ENCODE data around the gene PHLDA3. TPM values are rescaled to one million over a fixed set of nuclear protein-coding genes. Genes with fewer than 3 reads are reported as not detected.

PHLDA3 gene
- total and polyA plus RNA-seq, 11 donors = 15.2 to 48.1 (median 28.5) TPM

DNA sequence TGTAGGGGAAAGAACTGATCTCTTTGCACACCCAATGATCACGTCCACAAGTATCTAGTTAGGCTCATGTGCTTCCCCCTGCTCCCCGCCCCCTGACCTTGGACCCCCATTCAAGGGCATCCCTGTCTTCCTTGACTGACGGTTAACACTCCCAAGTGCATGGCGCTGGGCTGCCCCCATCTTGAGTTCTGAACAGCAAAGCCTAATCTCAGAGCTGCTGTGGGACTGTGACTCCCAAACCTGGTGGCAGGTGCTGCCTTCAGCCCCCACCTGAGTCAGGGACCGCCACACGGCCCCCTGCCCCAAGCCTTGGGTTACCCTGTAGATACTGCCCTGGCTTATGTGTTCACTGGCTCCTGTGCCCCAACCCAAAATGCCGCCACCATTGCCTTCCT lies 48.4 kb downstream of the PHLDA3 start:
- Histone ChIP-seq H3K27ac (peak overlapping the region in 2 of 12 donors; percentile 45 to 49), H3K27me3 (no peaks in the 10 kb centered on the region), H3K4me1 (peaks cover 0 to 21% (median 5%) of the 10 kb centered on the region in 12 donors), H3K9me3 (peaks cover 0 to 6% (median 0%) of the 10 kb centered on the region in 12 donors), H3K36me3 (no peaks in the 10 kb centered on the region), H3K4me3 (no peak overlapping the region)
- 68 to 78% (median 71%) methylated on average over 6 to 7 of the region's 7 CpGs for WGBS, 4 donors
- TF ChIP-seq, protein P1, sequence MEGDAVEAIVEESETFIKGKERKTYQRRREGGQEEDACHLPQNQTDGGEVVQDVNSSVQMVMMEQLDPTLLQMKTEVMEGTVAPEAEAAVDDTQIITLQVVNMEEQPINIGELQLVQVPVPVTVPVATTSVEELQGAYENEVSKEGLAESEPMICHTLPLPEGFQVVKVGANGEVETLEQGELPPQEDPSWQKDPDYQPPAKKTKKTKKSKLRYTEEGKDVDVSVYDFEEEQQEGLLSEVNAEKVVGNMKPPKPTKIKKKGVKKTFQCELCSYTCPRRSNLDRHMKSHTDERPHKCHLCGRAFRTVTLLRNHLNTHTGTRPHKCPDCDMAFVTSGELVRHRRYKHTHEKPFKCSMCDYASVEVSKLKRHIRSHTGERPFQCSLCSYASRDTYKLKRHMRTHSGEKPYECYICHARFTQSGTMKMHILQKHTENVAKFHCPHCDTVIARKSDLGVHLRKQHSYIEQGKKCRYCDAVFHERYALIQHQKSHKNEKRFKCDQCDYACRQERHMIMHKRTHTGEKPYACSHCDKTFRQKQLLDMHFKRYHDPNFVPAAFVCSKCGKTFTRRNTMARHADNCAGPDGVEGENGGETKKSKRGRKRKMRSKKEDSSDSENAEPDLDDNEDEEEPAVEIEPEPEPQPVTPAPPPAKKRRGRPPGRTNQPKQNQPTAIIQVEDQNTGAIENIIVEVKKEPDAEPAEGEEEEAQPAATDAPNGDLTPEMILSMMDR (IDR thresholded peaks at IDR 0.05) = no peak
- TF ChIP-seq POLR2A (IDR thresholded peaks at IDR 0.05) = no peak
- intact Hi-C loops (cut with DNase I) = no loop called here
- peak in 1 of 4 donors; percentile 1 for ATAC-seq
- DNase-seq = peak in 1 of 5 donors; percentile 10

DNA sequence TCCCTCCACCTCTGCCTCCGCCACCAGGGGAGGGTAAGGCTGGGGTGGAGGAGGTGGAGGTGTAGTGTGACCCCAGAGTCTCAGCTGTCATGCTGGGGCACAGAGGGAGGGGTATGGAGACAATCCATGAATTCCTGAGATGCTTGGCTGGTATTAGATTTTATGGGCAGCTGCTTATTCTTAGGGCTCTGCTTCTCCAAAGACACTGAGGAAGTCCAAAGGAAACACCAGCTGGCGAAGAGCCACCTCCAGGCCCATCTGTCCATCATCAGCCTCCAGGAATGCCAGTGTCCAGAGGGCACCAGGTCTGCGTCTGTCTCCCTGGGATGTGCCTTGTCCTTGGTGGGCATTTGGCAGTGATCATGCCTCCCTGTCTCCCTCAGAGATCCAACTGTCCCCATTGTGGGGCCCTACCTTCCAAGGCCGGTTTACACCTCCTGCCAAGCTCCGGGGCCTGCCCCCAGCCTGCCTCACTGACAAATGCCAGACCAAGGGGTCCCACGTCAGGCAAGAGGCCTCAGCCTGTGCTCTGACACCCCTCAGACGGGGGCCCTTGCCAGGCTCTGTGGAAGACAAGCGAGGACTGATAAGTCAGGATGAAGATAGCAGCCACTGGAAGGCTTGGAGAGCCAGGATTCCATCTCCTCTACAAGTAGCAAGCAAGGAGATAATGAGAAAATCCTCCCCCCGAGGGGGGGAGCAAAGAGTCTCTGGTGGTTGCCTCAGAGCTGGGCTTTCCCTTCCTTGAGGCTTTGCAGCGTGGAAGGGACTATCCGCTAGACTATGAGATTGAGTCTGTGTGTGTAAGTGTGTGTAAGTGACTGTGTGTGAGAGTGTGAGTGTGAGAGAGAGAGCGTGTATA lies 49.0 kb downstream of the PHLDA3 start:
- TF ChIP-seq, protein P1 (IDR thresholded peaks at IDR 0.05) = no peak
- no peak for TF ChIP-seq POLR2A (IDR thresholded peaks at IDR 0.05)
- ATAC-seq (peak in 3 of 4 donors; percentile 58 to 79 (median 65)), DNase-seq (peak in 2 of 5 donors; percentile 48 to 67)
- no peaks in the 10 kb centered on the region for H3K36me3 ChIP-seq
- H3K4me1 ChIP-seq = peaks cover 0 to 20% (median 5%) of the 10 kb centered on the region in 12 donors
- peaks cover 0 to 6% (median 0%) of the 10 kb centered on the region in 12 donors for H3K9me3 ChIP-seq
- WGBS, 4 donors = 47 to 58% (median 56%) methylated on average over 11 to 12 of the region's 12 CpGs
- no peaks in the 10 kb centered on the region for H3K27me3 ChIP-seq
- no peak overlapping the region for H3K4me3 ChIP-seq
- intact Hi-C loops (cut with DNase I) = no loop called here
- H3K27ac ChIP-seq = peak overlapping the region in 1 of 12 donors; percentile 19

DNA sequence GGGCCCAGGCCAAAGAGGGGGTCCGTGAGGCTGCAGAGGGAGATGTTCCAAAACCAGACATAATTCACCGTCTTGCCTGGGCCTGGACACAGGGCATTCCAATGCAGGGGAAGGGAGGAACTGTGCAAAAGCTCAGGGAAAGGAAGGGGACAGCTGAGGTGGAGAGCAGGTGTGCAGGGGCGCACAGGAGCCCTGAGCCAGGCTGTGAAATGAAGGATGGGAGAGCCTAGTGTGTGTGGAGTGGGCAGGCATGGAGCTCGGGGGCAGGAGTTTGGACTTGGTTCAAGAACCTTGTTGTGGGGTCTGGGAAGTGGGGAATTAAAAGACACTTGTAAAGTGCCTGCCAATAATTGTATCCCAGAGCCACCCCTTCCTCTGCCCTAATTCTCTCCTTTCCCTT lies 49.7 kb downstream of the PHLDA3 start:
- TF ChIP-seq, protein P1 (IDR thresholded peaks at IDR 0.05) = no peak
- TF ChIP-seq POLR2A (IDR thresholded peaks at IDR 0.05) = no peak
- H3K4me1 ChIP-seq = peaks cover 0 to 20% (median 5%) of the 10 kb centered on the region in 12 donors
- DNase-seq (peak in 1 of 5 donors; percentile 4), ATAC-seq (no peak)
- H3K36me3 ChIP-seq = no peaks in the 10 kb centered on the region
- whole genome bisulfite sequencing, 4 donors = 77 to 84% (median 81%) methylated on average over 4 of the region's 4 CpGs
- peaks cover 0 to under 1% (median 0%) of the 10 kb centered on the region in 12 donors for H3K9me3 ChIP-seq
- no peak overlapping the region for H3K27ac ChIP-seq
- no peak overlapping the region for H3K4me3 ChIP-seq
- H3K27me3 ChIP-seq = no peaks in the 10 kb centered on the region
- intact Hi-C loops (cut with DNase I) = no loop called here

DNA sequence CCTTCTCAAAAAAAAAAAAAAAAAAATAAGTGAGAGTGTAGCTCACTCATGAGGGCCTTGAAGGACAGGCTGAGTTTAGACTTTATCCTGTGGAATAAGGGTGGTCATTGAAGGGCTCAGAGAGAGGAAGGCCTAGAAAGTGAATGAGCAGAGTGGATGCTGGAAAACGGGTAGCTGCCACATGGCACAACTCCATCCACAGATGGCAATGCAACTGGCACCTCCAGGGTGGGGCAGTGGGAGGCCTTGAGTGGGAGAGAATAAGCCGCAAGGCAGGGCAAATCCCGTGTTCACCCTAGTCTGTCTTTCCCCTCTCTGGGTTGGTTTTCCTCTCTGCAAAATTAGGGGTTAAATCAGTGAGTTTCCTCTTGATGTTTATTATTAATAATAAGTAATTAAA lies 50.5 kb downstream of the PHLDA3 start:
- H3K27ac ChIP-seq = no peak overlapping the region
- H3K4me1 ChIP-seq = peaks cover 0 to 20% (median 5%) of the 10 kb centered on the region in 12 donors

More for the DNA sequence above, 50.5 kb downstream of the PHLDA3 start:
- Histone ChIP-seq H3K4me3 (no peak overlapping the region), H3K9me3 (no peaks in the 10 kb centered on the region), H3K27me3 (no peaks in the 10 kb centered on the region), H3K36me3 (no peaks in the 10 kb centered on the region)
- TF ChIP-seq, protein P1 (IDR thresholded peaks at IDR 0.05) = no peak
- no peak for TF ChIP-seq POLR2A (IDR thresholded peaks at IDR 0.05)
- peak in 1 of 5 donors; percentile 9 for DNase-seq
- intact Hi-C loops (cut with DNase I) = no loop called here
- ATAC-seq = no peak
- 82 to 90% (median 86%) methylated on average over 3 of the region's 3 CpGs for WGBS, 4 donors
